Smooth muscle cell of bladder (primary cell): Measurements from ENCODE around the gene B3GALT4. TPM values are rescaled to one million over a fixed set of nuclear protein-coding genes. Genes with fewer than 3 reads are reported as not detected.

Experiments used
- total RNA-seq: library from RNA; depleted of rRNA; stranded (reverse); fragments of >200 nt; gene quantifications from 2 replicates; pipeline ENCODE4 v1.2.3, GENCODE V29; 2014

B3GALT4 gene, protein sequence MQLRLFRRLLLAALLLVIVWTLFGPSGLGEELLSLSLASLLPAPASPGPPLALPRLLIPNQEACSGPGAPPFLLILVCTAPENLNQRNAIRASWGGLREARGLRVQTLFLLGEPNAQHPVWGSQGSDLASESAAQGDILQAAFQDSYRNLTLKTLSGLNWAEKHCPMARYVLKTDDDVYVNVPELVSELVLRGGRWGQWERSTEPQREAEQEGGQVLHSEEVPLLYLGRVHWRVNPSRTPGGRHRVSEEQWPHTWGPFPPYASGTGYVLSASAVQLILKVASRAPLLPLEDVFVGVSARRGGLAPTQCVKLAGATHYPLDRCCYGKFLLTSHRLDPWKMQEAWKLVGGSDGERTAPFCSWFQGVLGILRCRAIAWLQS
- 7.1 and 8.8 TPM in 2 replicates for total RNA-seq

DNA sequence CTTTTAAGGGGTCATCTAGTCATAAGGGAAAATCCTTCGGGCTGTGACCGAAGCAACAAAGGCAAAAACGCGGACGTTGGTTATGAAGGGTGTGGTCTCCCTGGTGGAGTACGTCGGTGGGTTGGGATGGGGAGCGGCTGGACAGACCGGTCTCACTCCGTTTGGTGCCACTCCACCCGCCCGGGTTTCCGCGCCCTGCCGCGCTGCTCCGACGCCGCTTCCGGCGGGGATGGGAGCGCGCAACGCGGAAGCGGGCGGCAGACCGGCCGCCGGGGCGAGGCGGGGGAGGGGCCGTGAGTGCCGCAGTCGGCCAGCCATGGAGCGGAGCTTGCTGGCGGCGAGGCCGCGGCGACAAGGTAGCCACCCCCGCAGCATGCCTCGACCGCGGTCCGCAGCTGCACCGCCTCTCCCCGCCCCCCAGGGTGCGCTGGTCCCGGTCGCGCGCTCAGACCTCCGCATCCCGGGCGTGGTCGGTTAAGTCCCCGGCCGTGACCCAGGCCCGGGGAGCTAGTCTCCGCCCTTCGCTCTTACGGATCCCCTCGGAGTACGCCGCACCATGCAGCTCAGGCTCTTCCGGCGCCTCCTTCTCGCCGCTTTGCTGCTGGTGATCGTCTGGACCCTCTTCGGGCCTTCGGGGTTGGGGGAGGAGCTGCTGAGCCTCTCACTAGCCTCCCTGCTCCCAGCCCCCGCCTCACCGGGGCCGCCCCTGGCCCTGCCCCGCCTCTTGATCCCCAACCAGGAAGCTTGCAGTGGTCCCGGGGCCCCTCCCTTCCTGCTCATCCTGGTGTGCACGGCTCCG lies at the start of gene B3GALT4:
B3GALT4 (plus strand) TSS at position 260 of the 799 bp plus-strand sequence; CDS start at position 557, 297 bp downstream.

DNA sequence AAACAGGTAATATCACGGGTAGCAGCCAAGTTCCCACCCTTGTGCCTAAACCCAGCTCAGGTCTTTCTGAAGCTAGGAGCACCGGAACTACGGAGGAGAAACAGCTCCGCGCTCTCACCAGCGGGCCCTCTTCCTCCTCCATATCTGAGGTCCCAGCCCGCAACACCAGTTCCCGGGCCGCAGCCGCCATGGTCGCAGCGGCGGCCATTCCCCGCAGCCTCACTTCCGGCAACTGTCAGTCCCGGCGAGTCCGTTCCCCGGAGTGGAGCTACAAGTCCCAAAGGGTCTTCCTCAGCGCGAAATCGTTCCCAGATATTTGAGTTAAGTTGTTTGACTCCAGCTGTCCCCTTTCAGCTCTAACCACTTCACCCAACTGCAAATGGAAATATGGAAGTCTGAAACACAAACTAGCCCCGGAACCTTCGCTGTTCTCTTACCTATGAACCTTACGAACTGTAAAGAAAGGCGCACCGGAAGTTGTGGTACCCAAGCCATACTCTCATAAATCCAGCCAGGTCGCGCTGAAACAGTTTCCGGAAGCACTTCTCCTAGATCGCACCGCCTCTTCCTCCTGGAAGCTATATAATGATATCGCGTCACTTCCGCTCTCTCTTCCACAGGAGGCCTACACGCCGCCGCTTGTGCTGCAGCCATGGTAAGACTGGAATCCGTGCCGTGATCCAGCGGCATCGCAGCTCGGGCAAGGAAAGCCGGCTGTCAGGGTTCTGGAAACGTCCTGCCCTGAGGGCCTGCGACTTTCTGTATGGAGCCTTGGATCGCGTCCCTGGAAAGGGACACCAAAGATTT lies 5.3 kb upstream of the B3GALT4 start, which contains the start of the genes RPS18 and VPS52:
RPS18 (plus strand) TSS at position 608 of the 807 bp plus-strand sequence; CDS start at position 653, 45 bp downstream.
VPS52 (minus strand) TSS at position 409 of the 807 bp plus-strand sequence; CDS start at position 208, 201 bp downstream.

DNA sequence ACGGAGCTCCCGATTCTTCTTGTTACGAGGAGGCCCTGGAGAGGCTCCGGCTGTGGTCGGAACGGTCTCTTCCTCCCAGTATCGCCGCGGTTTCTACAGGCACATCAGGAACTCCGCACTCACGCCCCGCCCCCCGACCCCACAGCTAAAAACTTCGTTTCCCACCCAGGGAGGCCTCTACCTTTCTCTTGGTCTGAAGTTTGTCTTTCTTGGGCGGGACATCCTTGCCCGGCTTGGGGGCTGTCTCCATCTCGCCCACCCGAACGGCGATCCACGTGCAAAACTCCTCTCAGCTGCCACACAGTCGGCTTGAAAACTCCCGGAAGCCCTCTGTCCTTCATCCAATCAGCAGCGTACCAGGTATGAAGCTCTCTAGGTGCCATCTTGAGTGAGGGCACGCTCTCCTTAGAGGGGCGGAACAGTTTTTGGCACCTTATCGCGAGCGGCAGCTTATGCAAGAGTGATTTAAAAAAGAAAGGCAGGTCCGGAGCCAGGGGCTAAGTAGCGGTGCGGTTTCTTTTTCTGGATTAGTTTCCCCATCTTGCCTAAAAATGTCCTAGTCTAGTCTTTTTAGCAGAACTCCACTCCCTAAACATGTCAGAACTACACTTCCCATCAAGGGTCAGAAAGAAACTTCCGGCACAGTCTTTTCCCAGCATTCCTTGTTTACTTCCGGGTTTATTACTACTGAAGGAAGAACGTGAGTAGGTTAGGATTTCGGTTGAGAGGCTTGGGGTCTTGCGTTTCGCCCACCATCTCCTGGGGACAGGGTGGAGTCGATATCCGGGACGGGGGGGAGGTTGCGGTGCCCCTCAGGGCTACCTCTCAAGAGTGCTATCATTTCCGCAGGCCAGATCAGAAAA lies 12.2 kb downstream of the B3GALT4 start, which contains the start of the genes PFDN6 and WDR46:
PFDN6 (plus strand) TSS at position 681 of the 863 bp plus-strand sequence. CDS start 256 bp downstream, outside the sequence.
WDR46 (minus strand) TSS at position 319 of the 863 bp plus-strand sequence; CDS start at position 250, 69 bp downstream.

GRCh38 chr6:33298773-33299236 lies 21.9 kb downstream of the B3GALT4 start, which contains the start of gene RGL2:
RGL2 (minus strand) TSS chr6:33298942; CDS start chr6:33298610, 332 bp downstream.

GRCh38 chr6:33313709-33314514 lies 37.0 kb downstream of the B3GALT4 start, which contains the start of gene TAPBP:
TAPBP (minus strand) TSS chr6:33314078; CDS start chr6:33314041, 37 bp downstream.

DNA sequence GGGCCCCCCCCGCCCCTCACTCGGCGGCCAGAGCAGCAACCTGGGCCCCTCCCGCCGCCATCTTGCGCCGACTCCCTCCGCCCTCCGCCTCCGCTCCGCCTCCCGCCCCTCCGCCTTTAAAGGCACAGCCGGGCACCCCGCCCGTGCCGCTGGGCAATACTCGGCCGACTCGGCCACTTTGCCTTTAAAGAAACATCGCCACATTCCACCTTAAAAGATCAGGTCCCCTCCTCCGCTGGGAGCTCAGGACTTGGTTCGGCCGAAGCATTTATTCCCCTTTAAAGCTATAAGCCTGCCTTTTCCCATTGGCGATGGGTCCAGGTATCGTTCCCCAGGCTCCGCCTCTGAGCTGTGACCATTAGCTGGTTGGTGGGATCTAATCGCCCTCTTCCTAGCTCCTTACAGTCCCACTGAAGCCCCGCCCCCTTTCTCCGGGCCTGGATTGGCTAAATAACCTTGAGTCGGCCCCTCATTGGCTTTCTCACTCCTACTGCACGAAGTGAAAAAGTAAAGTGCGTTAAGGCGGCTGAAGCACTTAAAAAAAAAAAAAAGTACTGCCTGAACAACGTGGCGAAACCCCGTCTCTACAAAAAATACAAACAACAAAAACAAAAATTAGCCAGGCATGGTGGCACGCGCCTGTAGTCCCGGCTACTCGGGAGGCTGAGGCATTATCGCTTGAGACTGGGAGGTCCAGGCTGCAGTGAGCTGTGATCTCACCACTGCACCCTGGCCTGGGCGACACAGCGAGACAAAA lies 40.9 kb downstream of the B3GALT4 start, which contains the start of gene ZBTB22:
ZBTB22 (minus strand) TSS at position 76 of the 757 bp plus-strand sequence. CDS start 828 bp downstream, outside the sequence.

Other genes starting within 250 kb of the B3GALT4 start
- gene HLA-DPA1, start 203.5 kb upstream of the B3GALT4 start, total RNA-seq, result 2.8 TPM in 1 of 2 replicates, not detected in the other
- 2.3 and 15.9 TPM in 2 replicates for gene HLA-DPB1, start 201.1 kb upstream of the B3GALT4 start, total RNA-seq
- 0.14 and 0.46 TPM in 2 replicates for gene COL11A2, start 84.7 kb upstream of the B3GALT4 start, total RNA-seq
- 20.8 and 23.5 TPM in 2 replicates for gene RXRB, start 76.5 kb upstream of the B3GALT4 start, total RNA-seq
- gene SLC39A7, start 76.3 kb upstream of the B3GALT4 start, total RNA-seq, result 169 and 203 TPM in 2 replicates
- gene HSD17B8, start 72.5 kb upstream of the B3GALT4 start, total RNA-seq, result 4.8 and 7.4 TPM in 2 replicates
- 26.2 and 38.6 TPM in 2 replicates for gene RING1, start 68.6 kb upstream of the B3GALT4 start, total RNA-seq
- gene VPS52, start 5.2 kb upstream of the B3GALT4 start, total RNA-seq, result 36.6 and 36.8 TPM in 2 replicates
- 7,769 and 8,323 TPM in 2 replicates for gene RPS18, start 5.0 kb upstream of the B3GALT4 start, total RNA-seq
- gene WDR46, start 12.1 kb downstream of the B3GALT4 start, total RNA-seq, result 88.8 and 89.3 TPM in 2 replicates
- 46.4 and 56.6 TPM in 2 replicates for gene PFDN6, start 12.5 kb downstream of the B3GALT4 start, total RNA-seq
- 11.4 and 17.9 TPM in 2 replicates for gene RGL2, start 21.8 kb downstream of the B3GALT4 start, total RNA-seq
- 44.2 and 51.1 TPM in 2 replicates for gene TAPBP, start 37.0 kb downstream of the B3GALT4 start, total RNA-seq
- 18.6 and 20.2 TPM in 2 replicates for gene ZBTB22, start 40.6 kb downstream of the B3GALT4 start, total RNA-seq
- 48.2 and 53.4 TPM in 2 replicates for gene DAXX, start 45.8 kb downstream of the B3GALT4 start, total RNA-seq
- gene KIFC1, start 114.7 kb downstream of the B3GALT4 start, total RNA-seq, result 1.3 and 1.4 TPM in 2 replicates
- 17.1 and 20.0 TPM in 2 replicates for gene PHF1, start 133.9 kb downstream of the B3GALT4 start, total RNA-seq
- 145 and 158 TPM in 2 replicates for gene CUTA, start 141.0 kb downstream of the B3GALT4 start, total RNA-seq
- gene SYNGAP1, start 142.9 kb downstream of the B3GALT4 start, total RNA-seq, result 1.7 and 3.9 TPM in 2 replicates
- gene ZBTB9, start 177.5 kb downstream of the B3GALT4 start, total RNA-seq, result 2.8 and 4.1 TPM in 2 replicates